ENCODE results near the gene TSHZ1.

GRCh38 chr18:75267643-75268363, 57.2 kb downstream of the TSHZ1 start:
- no peak for TF ChIP-seq CTCF (IDR thresholded peaks at IDR 0.05; ENCODE audit: insufficient read depth, low read length, poor library complexity, severe bottlenecking)
- TF ChIP-seq EZH2phosphoT487 (conservative IDR thresholded peaks at IDR 0.05; ENCODE audit: low read length), result no peak

All from SU-DHL-6 (cell line).